Astrocyte of the hippocampus (primary cell): ENCODE data around the gene IFIH1.
A peak's percentile ranks its signal among the peaks of the same experiment; 100 is the strongest.

ENCODE experiments used
- DNase-seq: peaks from one replicate; pipeline ENCODE4 v3.0.0; 2011; ENCODE audit warnings: low read depth, low spot score

Gene IFIH1

GRCh38 chr2:162258169-162258568 is 60.3 kb downstream of the IFIH1 start:
- DNase-seq = peak; percentile 11

GRCh38 chr2:162257425-162257824 is 61.1 kb downstream of the IFIH1 start:
- DNase-seq = no peak

GRCh38 chr2:162256591-162256991 is 61.9 kb downstream of the IFIH1 start:
- peak; percentile 60 for DNase-seq

- DNase-seq = no peak
Measured at GRCh38 chr2:162254236-162254871, 64.1 kb downstream of the IFIH1 start.

GRCh38 chr2:162253435-162253834 is 65.0 kb downstream of the IFIH1 start:
- DNase-seq = no peak

GRCh38 chr2:162252153-162252552 is 66.3 kb downstream of the IFIH1 start:
- DNase-seq = no peak

GRCh38 chr2:162245781-162246180 is 72.7 kb downstream of the IFIH1 start:
- peak; percentile 42 for DNase-seq

GRCh38 chr2:162245061-162245460 is 73.4 kb downstream of the IFIH1 start:
- peak; percentile 24 for DNase-seq

GRCh38 chr2:162244541-162245031 is 73.9 kb downstream of the IFIH1 start:
- peak; percentile 87 for DNase-seq

- no peak for DNase-seq
Measured at GRCh38 chr2:162243715-162244114, 74.8 kb downstream of the IFIH1 start.

- DNase-seq = peak; percentile 58
Measured at GRCh38 chr2:162243294-162243693, 75.2 kb downstream of the IFIH1 start, which contains the start of gene FAP. TSS of gene FAP (minus strand) at chr2:162243445. CDS start at chr2:162243327, 118 bp downstream.

- DNase-seq = peak; percentile 62
Measured at GRCh38 chr2:162242586-162243280, 75.8 kb downstream of the IFIH1 start.

- no peak for DNase-seq
Measured at GRCh38 chr2:162241571-162241970, 76.9 kb downstream of the IFIH1 start.

GRCh38 chr2:162234620-162235462 is 83.6 kb downstream of the IFIH1 start:
- DNase-seq = no peak

- peak; percentile 41 for DNase-seq
Measured at GRCh38 chr2:162233197-162233596, 85.3 kb downstream of the IFIH1 start.

- peak; percentile 9 for DNase-seq
Measured at GRCh38 chr2:162232671-162233070, 85.8 kb downstream of the IFIH1 start.

GRCh38 chr2:162232027-162232426 is 86.5 kb downstream of the IFIH1 start:
- DNase-seq = no peak

GRCh38 chr2:162230761-162231160 is 87.7 kb downstream of the IFIH1 start:
- no peak for DNase-seq

GRCh38 chr2:162226836-162227235 is 91.6 kb downstream of the IFIH1 start:
- no peak for DNase-seq

GRCh38 chr2:162221064-162221463 is 97.4 kb downstream of the IFIH1 start:
- DNase-seq = peak; percentile 61

- no peak for DNase-seq
Measured at GRCh38 chr2:162220368-162220767, 98.1 kb downstream of the IFIH1 start.

GRCh38 chr2:162219426-162219825 is 99.1 kb downstream of the IFIH1 start:
- no peak for DNase-seq
